ENCODE measurements around the gene NRXN3.

The NRXN3 gene

GRCh38 chr14:79274641-79275291 is 1104.6 kb downstream of the NRXN3 start:
- DNase-seq, result no peak

- no peak for DNase-seq
Observed at GRCh38 chr14:79275292-79275655, 1105.1 kb downstream of the NRXN3 start.

DNA sequence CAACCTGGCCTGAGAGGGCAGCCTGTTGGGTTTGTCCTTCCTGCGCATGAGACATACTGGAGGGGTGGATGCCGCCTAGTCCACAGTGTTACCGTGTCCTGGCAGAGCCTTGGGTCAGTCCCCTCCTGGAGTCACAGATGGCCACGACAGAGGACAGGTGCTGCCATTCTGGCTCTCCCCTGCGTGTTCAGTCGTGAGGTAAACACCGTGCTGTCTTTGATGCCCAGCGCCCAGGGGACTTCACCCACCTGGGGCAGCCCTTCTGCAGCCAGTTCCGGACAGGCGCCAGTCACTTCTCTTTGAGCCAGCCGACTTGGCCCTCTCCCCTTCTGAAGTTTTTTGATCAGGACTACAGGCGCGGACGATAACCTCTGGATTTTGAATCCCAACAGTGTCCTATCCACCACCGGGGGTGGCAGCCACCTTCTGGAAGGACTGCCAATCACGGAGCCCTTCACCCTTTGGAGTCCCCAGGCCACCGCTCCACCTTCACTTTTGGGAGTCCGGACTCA is 1108.2 kb downstream of the NRXN3 start:
- DNase-seq, result peak in 1 of 58 donors; percentile 6

DNA sequence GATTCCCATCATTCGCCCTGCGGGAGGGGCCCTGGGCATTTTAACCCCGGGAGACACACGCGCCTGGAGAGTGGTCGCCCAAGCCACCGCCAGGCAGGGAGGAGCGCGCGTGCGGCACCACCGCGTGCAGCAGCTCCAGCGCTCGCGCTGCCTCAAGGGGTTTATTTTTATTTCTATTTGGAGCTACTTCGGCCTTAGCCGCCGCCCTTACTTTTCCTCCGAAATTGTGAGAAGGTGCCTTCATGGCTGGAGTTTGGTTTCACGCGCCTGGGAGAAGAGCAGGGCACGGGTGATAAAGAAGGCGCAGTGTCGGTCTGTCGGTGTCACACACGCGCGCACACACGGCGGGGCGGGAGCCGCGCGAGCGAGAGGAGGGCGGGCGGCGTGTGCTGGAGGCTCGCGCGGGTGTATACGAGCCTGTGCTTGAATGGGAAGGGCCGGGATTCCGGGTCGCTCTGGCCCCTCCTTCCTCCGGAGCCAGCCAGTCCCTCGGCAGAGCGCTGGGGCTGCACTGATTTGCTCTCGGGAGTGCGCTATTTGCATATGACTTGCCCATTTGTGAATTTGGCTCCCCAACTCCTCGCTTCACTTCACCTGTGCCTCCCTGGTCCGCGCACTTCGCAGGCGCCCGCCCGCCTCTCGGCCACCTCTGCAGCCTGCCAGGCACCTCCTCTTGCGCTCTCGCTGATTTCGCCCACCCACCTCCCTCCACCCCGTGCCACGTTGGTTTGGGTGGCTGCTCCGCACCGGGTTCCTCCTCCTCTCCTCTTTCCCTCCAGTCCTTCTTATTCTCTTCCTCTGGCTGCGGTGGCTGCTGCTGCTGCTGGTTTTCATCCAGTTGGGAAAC is 1108.8 kb downstream of the NRXN3 start:
- DNase-seq, result peak in 53 of 58 donors; percentile 11 to 85 (median 46)

DNA sequence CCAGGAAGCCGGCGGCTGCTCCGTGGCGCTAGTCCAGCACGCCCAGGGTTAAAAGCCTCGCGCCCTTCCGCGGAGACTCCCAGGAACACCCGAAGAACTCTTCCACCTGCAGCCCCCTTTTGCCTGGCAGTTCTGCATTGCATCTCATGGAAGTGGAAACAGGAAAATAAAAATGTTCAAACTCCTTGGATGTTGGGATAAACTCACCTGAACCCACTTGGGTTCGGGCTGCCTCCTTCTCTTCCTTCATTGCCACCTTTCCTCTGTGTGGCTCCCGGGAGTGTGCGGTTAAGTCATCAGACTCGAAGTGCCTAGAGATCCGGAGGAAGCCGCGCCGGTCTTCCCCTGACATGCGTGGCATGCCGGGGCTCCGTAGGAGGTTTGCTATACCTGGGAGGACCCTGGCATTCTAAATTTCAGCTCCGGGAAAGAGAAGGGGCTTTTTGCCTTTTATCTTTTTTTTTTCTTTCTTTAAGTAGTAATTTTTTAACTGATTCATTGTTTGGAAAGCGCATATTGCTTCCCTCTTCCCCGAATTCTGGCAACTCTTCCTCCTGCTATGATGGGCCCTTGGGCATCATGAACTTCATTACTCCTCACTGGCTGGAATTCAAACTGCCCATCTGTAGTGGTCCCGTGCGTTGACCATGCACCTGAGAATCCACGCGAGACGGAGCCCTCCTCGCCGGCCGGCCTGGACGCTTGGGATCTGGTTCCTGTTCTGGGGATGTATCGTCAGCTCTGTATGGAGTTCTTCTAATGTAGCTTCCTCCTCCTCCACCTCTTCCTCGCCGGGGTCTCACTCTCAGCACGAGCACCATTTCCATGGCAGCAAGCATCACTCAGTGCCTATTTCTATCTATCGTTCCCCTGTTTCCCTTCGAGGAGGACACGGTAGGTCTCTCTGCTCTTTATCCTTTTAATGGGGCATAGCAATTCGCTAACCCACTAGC is 1109.7 kb downstream of the NRXN3 start:
- peak in 4 of 58 donors; percentile 4 to 51 (median 37) for DNase-seq

DNA sequence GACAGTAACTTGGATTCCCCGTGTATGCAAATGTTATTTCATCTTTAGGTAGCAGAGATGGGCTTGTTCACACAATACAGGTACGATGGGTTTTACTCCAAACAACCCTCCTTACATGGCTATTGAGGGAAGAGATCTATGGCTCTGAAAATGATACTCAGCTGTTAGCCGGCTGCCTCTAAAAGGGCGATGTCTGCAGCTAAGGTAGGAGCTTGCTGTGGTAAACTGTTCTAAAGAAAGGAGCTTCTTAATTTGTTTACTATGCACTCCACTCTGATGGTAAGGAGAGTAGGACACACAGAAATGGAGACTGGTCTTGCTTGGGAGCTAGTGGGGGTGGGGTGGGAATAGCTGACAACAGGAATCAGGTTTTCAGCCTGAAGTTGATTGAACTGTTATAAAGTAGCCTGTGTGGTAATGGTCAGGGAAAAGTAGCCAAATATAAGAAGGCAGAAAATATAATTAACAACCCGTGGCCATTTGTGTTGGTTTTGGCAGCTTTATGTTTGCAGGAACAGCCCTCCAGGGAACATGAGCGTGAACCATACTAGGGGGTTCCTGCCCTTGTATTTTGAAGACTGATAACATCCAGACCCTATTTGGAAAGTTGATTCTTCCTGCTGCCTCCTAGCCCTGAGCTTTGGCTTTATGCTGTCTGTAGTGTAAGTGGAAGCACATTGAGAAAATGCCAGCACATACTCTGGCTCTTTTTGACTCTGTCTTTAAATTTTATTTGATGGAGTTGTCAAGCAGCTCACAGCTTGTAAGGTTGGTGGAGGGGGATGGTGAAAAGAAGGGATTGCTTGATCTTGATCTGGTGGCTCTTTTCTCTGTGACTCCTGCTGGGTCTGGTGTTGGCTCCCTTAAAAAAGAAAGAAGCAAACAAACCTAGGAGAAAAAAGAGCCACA is 1111.3 kb downstream of the NRXN3 start:
- DNase-seq, result no peak

DNA sequence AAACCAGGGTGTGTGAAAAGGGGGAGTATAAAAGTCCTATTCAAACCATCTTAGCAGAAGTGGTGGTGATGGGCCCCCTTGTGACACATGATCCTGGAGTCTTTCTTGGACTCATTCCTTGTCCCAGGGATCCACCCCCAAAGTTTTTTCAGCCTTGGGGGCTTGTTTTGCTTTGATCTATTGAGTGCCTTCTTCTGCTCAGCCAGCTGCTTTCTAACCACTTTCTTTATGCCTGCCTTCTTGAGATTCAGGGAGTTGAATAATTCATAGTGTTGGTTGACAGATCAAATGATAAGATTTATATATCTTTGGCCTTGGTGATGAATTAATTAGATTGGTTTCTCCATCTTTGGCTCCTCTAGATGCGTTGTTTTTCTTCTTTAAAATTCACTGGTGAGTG is 1114.4 kb downstream of the NRXN3 start:
- no peak for DNase-seq

GRCh38 chr14:79285263-79285662 is 1115.1 kb downstream of the NRXN3 start:
- DNase-seq, result no peak

- no peak for DNase-seq
Observed at GRCh38 chr14:79287976-79288375, 1117.8 kb downstream of the NRXN3 start.

GRCh38 chr14:79293482-79294177 is 1123.5 kb downstream of the NRXN3 start:
- peak in 4 of 58 donors; percentile 1 to 18 (median 10) for DNase-seq

DNA sequence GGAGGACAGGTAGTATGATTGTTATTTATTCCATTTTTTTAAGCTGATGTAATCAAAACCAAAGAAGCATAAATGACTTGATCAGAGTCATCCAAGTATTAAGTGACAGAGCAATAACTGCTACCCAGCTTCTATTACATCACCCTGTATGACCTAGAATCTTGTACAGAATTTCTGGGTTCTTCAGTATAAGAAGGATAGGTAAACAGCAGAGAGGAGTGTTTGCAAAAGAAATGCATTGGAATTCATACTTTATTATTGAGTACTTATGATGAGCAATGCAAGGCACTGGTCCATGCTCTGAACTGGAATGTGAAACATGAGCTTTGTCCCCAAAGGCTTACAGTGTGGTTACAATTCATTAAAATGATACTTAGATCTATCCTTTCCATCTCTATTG is 1124.3 kb downstream of the NRXN3 start:
- DNase-seq, result no peak

GRCh38 chr14:79295385-79295784 is 1125.2 kb downstream of the NRXN3 start:
- no peak for DNase-seq

GRCh38 chr14:79298373-79298772 is 1128.2 kb downstream of the NRXN3 start:
- no peak for DNase-seq

DNA sequence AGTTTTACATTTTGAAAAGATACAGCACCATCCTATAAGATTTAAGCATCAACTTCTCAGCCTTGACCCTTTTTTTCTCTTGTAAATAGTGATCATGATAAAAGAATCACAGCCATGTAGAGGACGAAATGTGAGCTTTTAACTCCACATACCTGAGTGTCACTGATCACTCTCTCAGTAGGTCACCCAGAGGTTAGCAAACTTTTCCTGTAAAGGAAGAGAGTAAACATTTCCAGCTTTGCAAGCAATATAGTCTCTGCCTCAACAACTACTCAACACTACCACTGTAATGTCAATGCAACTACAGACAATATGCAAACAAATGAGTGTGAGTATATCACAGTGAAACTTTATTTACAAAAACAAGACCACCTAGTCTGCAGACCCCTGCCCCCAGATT is 1129.0 kb downstream of the NRXN3 start:
- no peak for DNase-seq

DNA sequence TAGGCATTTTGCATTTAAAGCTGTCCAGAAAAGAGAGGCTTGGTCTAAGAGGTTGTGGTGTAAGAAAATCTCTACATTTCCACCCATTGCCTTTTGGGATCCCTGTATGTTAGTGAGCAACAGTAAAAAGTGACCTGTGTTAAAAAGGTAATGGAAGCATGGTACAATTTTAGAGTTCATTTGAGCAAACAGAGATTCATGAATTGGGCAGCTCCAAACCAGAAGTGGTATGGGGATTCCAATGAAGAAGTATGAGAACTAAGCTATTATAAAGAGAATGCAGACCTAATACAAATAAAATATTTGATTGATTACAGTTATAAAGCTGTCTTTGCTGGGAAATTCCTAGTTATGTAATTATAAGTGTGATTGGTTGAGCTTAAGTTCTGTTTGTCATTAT is 1134.1 kb downstream of the NRXN3 start:
- no peak for DNase-seq

DNA sequence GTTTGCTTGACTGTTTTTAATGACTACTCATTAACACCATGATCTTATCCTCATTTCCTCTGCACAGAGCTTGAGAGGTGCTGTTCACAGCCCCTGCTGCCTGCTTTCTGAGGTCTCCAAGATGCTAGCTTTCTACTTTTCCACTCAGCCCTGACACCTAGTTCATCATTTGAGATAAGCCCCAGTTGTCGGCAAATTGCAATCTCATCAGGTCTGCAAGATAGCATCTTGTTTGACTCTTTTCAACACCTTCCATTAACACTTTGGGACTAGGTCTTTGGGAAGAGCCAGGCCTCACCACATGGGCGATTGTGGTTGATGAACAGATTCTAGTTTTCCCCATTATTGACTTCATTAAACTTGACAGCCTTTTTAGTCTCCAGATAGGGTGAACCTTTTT is 1136.4 kb downstream of the NRXN3 start:
- no peak for DNase-seq

- no peak for DNase-seq
Observed at GRCh38 chr14:79318371-79318770, 1148.2 kb downstream of the NRXN3 start.

DNA sequence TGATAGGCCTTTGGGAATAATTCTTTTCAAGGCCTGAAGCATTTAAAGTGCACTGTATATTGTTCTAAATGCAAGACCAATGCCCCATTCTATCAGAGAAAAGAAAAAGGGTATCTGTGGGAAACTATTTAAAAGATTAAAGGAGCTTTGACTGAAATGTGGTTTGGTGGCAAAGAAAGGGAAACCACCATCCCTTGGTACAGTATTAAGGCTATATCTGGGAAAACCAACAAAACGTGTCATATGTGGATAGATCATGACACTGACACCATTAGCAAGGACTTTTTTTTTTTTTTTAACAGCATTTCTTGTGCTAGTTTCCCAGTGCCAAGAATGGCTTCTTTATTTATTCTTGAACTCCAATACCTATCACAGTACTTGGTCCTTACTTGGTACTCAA is 1150.4 kb downstream of the NRXN3 start:
- no peak for DNase-seq

DNA sequence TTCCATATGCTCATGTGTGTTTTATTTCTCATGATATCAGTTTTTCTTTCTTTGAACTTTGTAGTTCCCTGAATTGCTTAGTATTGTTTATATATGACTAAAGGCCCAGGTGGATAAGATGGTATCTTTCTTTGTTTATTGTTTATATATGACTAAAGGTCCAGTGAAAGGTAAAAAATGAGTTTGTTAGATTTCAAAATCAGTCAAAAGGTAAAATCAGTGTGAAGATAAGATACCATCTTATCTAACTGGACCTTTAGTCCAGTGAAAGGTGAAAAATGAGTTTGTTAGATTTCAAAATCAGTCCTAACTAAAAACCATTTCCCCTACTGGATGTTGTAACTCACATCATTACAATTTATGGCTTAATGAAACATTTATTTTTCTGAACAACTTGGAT is 1150.9 kb downstream of the NRXN3 start:
- DNase-seq, result no peak

GRCh38 chr14:79325071-79325470 is 1154.9 kb downstream of the NRXN3 start:
- DNase-seq, result no peak

Measured in anterior cingulate cortex (tissue), 58 donors.